ENCODE results near the gene FTSJ1.
A peak's percentile ranks its signal among the peaks of the same experiment; 100 is the strongest.
"Not testable (repeated sequence)": the region's sequence is repeated elsewhere in the genome, so short reads cannot be mapped to it uniquely, and the experiment has no call there.

FTSJ1 gene, protein sequence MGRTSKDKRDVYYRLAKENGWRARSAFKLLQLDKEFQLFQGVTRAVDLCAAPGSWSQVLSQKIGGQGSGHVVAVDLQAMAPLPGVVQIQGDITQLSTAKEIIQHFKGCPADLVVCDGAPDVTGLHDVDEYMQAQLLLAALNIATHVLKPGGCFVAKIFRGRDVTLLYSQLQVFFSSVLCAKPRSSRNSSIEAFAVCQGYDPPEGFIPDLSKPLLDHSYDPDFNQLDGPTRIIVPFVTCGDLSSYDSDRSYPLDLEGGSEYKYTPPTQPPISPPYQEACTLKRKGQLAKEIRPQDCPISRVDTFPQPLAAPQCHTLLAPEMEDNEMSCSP

DNA sequence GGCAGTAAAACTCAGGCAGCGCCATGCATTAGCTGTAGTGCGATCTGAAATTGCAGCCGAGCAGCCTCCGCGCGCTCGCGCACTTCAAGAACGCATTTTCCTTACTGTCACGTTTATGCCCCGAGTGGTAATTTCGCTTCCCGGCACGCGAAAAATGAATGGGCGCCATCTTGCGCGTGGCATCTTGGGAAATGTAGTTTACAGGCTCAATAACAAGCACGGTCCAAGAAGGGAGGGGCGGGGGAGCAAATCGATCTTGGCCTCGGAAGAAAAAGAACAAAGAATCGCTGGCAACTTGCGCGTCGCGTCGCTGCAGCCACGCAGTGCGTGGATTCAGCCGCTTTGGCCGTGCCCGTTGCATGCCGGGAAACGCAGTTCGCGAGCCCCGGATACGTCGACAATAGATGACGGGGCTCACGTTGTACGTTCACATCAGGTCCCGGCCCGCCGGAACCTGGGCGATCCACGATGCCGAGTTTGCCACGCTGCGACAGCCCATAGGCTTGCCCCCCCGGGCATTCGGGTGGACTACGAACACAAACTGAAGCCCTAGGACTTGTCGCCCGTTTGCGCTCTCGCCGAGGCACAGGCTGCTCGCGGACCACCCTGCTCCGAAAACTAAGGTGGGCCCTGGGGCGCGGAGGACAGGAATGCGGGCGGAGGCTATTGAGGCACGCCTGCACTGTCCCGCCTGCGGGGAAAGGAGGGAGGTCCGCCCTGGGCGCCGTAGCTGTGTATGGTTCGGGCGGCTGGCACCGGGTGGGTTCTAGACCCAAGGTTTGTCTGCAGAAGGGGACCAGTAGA is at the start of gene FTSJ1:
TSS of gene FTSJ1 (plus strand) at position 426 of the 804 bp plus-strand sequence. CDS start 1,849 bp downstream, outside the sequence.
- DNase-seq (ENCODE audit: low read depth in 2 of 2), result peak; percentile 70 to 73

DNA sequence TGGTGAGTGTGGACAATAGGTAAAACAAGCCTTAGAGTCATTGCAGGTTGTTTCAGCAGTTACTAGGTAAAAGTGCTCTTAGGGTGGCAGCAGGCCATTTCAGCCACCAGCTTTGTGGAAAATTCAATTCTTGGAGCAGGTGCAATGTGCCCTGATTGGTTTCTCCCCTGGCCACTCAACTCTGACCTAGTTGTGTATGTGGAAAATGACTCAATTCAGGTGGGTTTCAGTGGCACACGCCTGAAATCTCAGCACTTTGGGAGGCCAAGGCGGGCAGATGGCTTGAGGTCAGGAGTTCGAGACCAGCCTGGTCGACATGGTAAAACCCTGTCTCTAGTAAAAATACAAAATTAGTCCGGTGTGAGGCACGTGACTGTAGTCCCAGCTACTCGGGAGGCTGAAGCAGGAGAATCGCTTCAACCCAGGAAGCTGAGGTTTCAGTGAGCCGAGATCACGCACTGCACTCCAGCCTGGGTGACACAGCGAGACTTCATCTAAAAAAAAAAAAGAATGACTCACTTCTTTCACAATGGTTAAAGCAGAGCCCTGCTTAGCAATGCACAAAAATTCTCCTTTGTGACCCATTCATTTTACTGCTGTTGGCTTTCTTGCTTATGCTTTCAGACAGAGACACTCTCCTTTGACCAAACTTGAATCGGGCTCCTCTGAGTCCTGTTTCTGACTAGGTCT is 48.8 kb upstream of the FTSJ1 start:
- not testable (repeated sequence) for DNase-seq (ENCODE audit: low read depth in 2 of 2)

GRCh38 chrX:48429606-48430005 is 46.4 kb upstream of the FTSJ1 start:
- DNase-seq (ENCODE audit: low read depth in 2 of 2), result not testable (repeated sequence)

- DNase-seq (ENCODE audit: low read depth in 2 of 2), result not testable (repeated sequence)
These were observed 45.8 kb upstream of the FTSJ1 start for GRCh38 chrX:48430166-48430565.

GRCh38 chrX:48433713-48434112 is 42.3 kb upstream of the FTSJ1 start:
- not testable (repeated sequence) for DNase-seq (ENCODE audit: low read depth in 2 of 2)

- not testable (repeated sequence) for DNase-seq (ENCODE audit: low read depth in 2 of 2)
These were observed 28.8 kb upstream of the FTSJ1 start for GRCh38 chrX:48447201-48447600.

DNA sequence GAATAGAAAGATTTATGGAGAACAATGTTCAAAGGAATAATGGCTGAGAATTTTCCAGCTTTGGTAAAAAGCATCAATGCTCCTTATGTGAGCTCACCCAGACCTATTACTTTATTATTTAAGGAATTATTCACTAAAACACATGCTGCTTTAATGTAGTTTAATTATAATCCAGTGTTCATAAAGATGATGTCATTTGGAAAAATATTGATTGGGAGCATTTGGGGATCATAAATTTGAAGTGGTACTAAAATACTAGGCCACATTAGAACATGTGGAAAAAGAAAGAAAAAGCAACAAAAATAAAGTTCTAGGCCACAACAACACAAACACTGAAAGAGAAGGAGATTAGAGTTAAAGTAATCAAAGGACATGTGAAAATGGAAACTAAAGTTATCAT is 25.9 kb upstream of the FTSJ1 start:
- no peak for DNase-seq (ENCODE audit: low read depth in 2 of 2)

DNA sequence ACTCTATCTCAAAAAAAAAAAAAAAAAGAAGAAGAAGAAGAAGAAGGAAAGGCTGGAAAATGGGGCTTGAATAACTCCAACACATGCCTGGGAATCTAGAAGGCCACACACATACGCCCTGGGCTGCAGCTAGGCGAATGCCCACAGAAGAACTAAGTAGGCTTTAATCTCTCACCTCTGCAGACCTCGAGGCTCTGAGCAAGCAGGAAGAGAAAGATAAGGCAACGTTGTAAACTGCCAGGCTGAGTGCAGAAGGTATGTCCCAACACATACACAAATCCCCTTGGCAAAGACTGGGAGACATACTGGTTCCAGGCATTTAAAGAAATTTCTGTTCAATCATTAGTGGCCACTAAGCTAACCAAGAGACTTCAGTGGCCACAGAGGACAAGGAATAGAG is 24.3 kb upstream of the FTSJ1 start:
- DNase-seq (ENCODE audit: low read depth in 2 of 2), result no peak

DNA sequence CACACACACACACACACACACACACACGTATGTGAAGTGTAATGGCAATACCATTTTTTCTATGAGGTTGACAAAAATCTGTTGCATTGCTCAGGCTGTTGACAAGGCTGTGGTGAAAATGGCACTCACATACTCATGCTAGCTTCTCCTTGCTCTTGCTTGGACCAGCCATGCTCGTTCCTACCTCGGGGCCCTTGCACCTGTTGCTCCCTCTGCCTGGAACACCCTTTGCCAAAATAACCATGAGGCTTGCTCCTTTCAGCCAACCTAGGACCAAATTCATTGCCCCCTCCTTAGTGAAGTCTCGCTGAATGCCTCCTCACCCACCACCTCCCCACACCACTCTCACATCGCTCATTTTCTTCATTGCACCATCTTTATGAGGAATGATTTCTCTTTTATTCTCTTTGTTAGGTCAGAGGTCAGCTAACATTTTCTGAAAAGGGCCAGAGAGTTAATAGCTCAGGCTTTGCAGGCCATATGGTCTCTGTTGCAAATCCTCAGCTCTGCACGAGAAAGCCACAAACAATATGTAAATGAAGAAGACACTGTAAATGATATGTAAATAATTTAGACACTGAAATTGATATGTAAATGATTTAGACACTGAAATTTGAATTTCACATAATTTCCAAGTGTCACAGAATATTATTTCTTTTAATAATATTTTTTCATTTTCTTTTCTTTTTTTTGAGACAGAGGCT is 19.2 kb upstream of the FTSJ1 start:
- DNase-seq (ENCODE audit: low read depth in 2 of 2), result no peak

DNA sequence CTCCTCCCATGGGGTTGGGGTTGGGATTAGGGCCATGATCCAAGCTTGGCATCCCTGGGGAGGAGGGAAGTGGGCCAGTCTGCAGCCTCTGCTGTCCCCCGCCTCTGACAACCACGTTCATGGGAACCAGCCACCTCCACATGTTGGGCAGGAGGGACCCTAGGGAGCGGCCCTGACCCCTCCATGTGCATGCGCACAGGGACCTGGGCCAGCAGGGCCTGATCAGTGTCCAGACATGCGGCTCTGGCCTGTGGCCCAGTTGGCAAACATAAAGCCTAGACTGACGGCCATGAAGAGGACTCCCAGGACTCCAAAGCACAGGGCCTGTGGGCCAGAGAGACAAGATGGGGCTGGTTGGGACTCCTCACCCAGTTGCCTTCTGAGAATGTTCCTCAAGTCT is 17.3 kb upstream of the FTSJ1 start:
- no peak for DNase-seq (ENCODE audit: low read depth in 2 of 2)

DNA sequence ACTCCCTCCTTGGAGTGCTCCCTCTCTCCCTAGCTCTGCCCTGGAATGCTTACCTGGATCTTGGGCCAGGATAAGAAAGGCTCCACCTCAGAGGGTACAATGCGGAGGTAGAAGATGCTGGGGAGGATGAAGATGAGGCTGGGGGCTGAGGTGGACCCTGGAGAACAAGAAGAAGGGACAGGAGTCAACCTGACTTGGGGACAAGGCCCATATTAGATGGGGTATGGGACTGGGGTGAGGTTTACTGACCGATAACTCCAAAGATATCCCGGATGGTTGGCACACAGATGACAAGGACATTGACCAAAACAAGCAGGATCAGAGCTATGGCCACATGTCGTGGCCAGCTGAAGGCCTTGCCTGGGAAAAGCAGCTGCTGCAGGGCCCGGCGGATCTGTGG is 16.5 kb upstream of the FTSJ1 start:
- no peak for DNase-seq (ENCODE audit: low read depth in 2 of 2)

- no peak for DNase-seq (ENCODE audit: low read depth in 2 of 2)
These were observed 16.0 kb upstream of the FTSJ1 start for GRCh38 chrX:48460031-48460430.

- DNase-seq (ENCODE audit: low read depth in 2 of 2), result no peak
These were observed 15.4 kb upstream of the FTSJ1 start for GRCh38 chrX:48460606-48461005.

DNA sequence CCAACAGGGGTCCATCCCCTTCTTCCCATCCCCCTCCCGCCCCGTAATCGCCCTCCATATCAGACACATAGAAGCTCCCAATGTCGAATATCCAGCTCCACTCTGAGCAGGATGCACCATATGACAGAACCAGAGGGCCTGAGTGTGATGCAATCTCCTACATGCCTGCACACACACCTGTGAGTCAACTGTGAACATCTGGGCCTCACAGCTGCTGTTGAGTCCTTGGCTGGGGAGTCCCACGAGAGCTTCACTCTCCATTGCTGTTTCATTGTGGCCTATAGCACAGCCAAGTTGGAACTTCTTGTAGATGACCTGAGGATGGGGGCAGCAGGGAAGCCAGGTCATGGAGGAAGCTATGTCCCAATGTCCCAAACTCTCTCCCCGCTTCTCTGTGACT is 14.2 kb upstream of the FTSJ1 start:
- DNase-seq (ENCODE audit: low read depth in 2 of 2), result no peak

GRCh38 chrX:48465336-48465933 is 10.6 kb upstream of the FTSJ1 start:
- no peak for DNase-seq (ENCODE audit: low read depth in 2 of 2)

DNA sequence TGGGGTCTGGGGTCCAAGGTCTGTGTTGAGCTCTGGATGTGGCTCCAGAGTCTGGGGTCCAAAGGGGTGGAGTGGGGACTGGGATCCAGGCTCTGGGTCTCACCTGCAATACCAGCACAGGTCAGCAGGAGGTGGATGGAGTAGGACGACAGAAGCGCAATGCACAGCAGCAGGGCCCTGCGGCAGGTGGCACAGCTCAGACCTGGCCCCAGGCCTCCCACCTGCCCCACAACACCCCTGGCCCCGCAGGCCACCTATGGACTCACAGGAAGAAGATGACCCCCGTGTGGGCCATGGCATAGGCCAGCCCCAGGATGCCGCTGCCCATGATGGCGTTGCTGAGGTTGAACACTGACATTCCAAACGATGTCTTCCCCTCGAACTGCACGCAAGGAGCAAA is 9.3 kb upstream of the FTSJ1 start:
- peak in 1 of 2 donors; percentile 17 for DNase-seq (ENCODE audit: low read depth in 2 of 2)

GRCh38 chrX:48467281-48467761 is 8.7 kb upstream of the FTSJ1 start:
- no peak for DNase-seq (ENCODE audit: low read depth in 2 of 2)

GRCh38 chrX:48468247-48468671 is 7.7 kb upstream of the FTSJ1 start:
- peak; percentile 30 to 38 for DNase-seq (ENCODE audit: low read depth in 2 of 2)

- peak; percentile 24 to 29 for DNase-seq (ENCODE audit: low read depth in 2 of 2)
These were observed 7.0 kb upstream of the FTSJ1 start for GRCh38 chrX:48468693-48469691.
